Stromal cell of bone marrow (primary cell): Measurements from ENCODE around the gene TRIP4.
A peak's percentile ranks its signal among the peaks of the same experiment; 100 is the strongest.
"Not testable (repeated sequence)": the region's sequence is repeated elsewhere in the genome, so short reads cannot be mapped to it uniquely, and the experiment has no call there.

Source experiments
- DNase-seq: peaks from one replicate; pipeline ENCODE4 v3.0.0-alpha.2; 2012; ENCODE audit warnings: low read depth

The TRIP4 gene

GRCh38 chr15:64381000-64381751 is 6.5 kb upstream of the TRIP4 start, which contains the start of gene PCLAF:
TSS of gene PCLAF (minus strand) at chr15:64381441. CDS start at chr15:64381371, 70 bp downstream.
- DNase-seq = peak; percentile 95

GRCh38 chr15:64383760-64384159 is 3.9 kb upstream of the TRIP4 start:
- no peak for DNase-seq

- no peak for DNase-seq
Observed at GRCh38 chr15:64386291-64386690, 1.3 kb upstream of the TRIP4 start.

GRCh38 chr15:64389036-64389435 is 1.4 kb downstream of the TRIP4 start:
- no peak for DNase-seq

GRCh38 chr15:64392471-64392870 is 4.8 kb downstream of the TRIP4 start:
- DNase-seq = not testable (repeated sequence)

- DNase-seq = no peak
Observed at GRCh38 chr15:64396789-64397188, 9.2 kb downstream of the TRIP4 start.

GRCh38 chr15:64398575-64398974 is 10.9 kb downstream of the TRIP4 start:
- DNase-seq = no peak

- DNase-seq = no peak
Observed at GRCh38 chr15:64400583-64400982, 12.9 kb downstream of the TRIP4 start.

GRCh38 chr15:64412216-64412615 is 24.6 kb downstream of the TRIP4 start:
- DNase-seq = no peak

GRCh38 chr15:64422697-64423096 is 35.1 kb downstream of the TRIP4 start:
- no peak for DNase-seq

GRCh38 chr15:64423970-64424369 is 36.3 kb downstream of the TRIP4 start:
- no peak for DNase-seq

GRCh38 chr15:64425221-64425620 is 37.6 kb downstream of the TRIP4 start:
- DNase-seq = no peak

GRCh38 chr15:64426845-64427465 is 39.3 kb downstream of the TRIP4 start:
- DNase-seq = peak; percentile 3

GRCh38 chr15:64429448-64429847 is 41.8 kb downstream of the TRIP4 start:
- DNase-seq = no peak

- DNase-seq = peak; percentile 72
Observed at GRCh38 chr15:64430000-64430735, 42.5 kb downstream of the TRIP4 start.

GRCh38 chr15:64437982-64438381 is 50.3 kb downstream of the TRIP4 start:
- DNase-seq = no peak

- no peak for DNase-seq
Observed at GRCh38 chr15:64438653-64439447, 51.2 kb downstream of the TRIP4 start.

GRCh38 chr15:64441852-64442251 is 54.2 kb downstream of the TRIP4 start:
- DNase-seq = no peak

GRCh38 chr15:64443016-64443415 is 55.4 kb downstream of the TRIP4 start:
- DNase-seq = no peak

GRCh38 chr15:64443747-64444621 is 56.3 kb downstream of the TRIP4 start:
- no peak for DNase-seq

- DNase-seq = no peak
Observed at GRCh38 chr15:64444836-64445235, 57.2 kb downstream of the TRIP4 start.
